K562 treated with DMSO at 1 percent for 48 hours (cell line): ENCODE results near the gene CPN2. TPM values are rescaled to one million over a fixed set of nuclear protein-coding genes. Genes with fewer than 3 reads are reported as not detected.

Experiments
- total RNA-seq: library from RNA; unstranded; fragments of 300-600 nt; gene quantifications from 2 replicates; pipeline ENCODE4 v1.2.3, GENCODE V29; 2022; ENCODE audit warnings: low replicate concordance; ENCODE audit errors: extremely low read depth

Gene CPN2
- not detected in 2 replicates for total RNA-seq

GRCh38 chr3:194351080-194351672, at the start of gene CPN2:
Gene CPN2, minus strand, starts transcription at chr3:194351328. Its CDS starts 8,626 bp downstream, at chr3:194342702.

GRCh38 chr3:194399166-194399565, 48.0 kb upstream of the CPN2 start, which contains the start of gene GP5:
Gene GP5, minus strand, starts transcription at chr3:194399266. Its CDS starts 984 bp downstream, at chr3:194398282.

GRCh38 chr3:194369522-194370279, 18.6 kb upstream of the CPN2 start, which contains the start of gene LRRC15:
Gene LRRC15, minus strand, starts transcription at chr3:194369743. Its CDS starts 8,700 bp downstream, at chr3:194361043.

Other genes starting within 250 kb of the CPN2 start
- gene HES1, start 215.2 kb downstream of the CPN2 start, total RNA-seq: not detected in 2 replicates
- not detected in 2 replicates for gene LRRC15, start 18.4 kb upstream of the CPN2 start, total RNA-seq
- not detected in 2 replicates for gene GP5, start 47.9 kb upstream of the CPN2 start, total RNA-seq
- gene ATP13A3, start 135.7 kb upstream of the CPN2 start, total RNA-seq: not detected in 2 replicates